ENCODE measurements around the gene TSPAN5. TPM values are rescaled to one million over a fixed set of nuclear protein-coding genes. Genes with fewer than 3 reads are reported as not detected.
"Not testable (repeated sequence)": the region's sequence is repeated elsewhere in the genome, so short reads cannot be mapped to it uniquely, and the experiment has no call there.

TSPAN5 gene
- total RNA-seq, 1 experiment from 2014 or later: 18.5 TPM

- no peak for DNase-seq (ENCODE audit: unreplicated experiment)
- intact Hi-C loops (cut with micrococcal nuclease): no loop called here
- Mint-ChIP-seq H3K4me3 (ENCODE audit: unreplicated experiment) (no peak overlapping the region), H3K27ac (ENCODE audit: low read depth, unreplicated experiment) (no peak overlapping the region), H3K36me3 (ENCODE audit: insufficient read depth, unreplicated experiment) (peaks cover 6% of the 10 kb centered on the region), H3K4me1 (ENCODE audit: insufficient read depth, unreplicated experiment) (peaks cover 6% of the 10 kb centered on the region), H3K27me3 (ENCODE audit: insufficient read depth, unreplicated experiment) (no peaks in the 10 kb centered on the region), H3K9me3 (ENCODE audit: unreplicated experiment) (no peaks in the 10 kb centered on the region)
- no peak for TF ChIP-seq CTCF (IDR thresholded peaks at IDR 0.05; ENCODE audit: unreplicated experiment)
- BruUV-seq (replicated peaks): no TSS peak
- ChIA-PET CTCF (interaction anchor here (0.6 to 1.2 kb wide), 5 partner anchors 10 to 456 kb away, joined by 3 to 5 read pairs (median 3); partner anchors contain the start of gene METAP1), POLR2A (interaction anchor here (2.7 kb wide), 1 partner anchor 12 kb away, joined by 10 read pairs; no protein-coding TSS in a partner anchor)
Measured at GRCh38 chr4:98539741-98540140, 118.7 kb downstream of the TSPAN5 start.

- CTCF ChIA-PET: interaction anchor here (0.6 to 1.2 kb wide), 4 partner anchors 10 to 456 kb away, joined by 3 to 5 read pairs (median 3); partner anchors contain the start of gene METAP1
- POLR2A ChIA-PET: interaction anchor here (2.7 kb wide), 1 partner anchor 11 kb away, joined by 10 read pairs; no protein-coding TSS in a partner anchor
- peaks cover 6% of the 10 kb centered on the region for H3K4me1 Mint-ChIP-seq (ENCODE audit: insufficient read depth, unreplicated experiment)
- H3K27ac Mint-ChIP-seq (ENCODE audit: low read depth, unreplicated experiment): no peak overlapping the region
- no TSS peak for BruUV-seq (replicated peaks)
- no peak for DNase-seq (ENCODE audit: unreplicated experiment)
- H3K27me3 Mint-ChIP-seq (ENCODE audit: insufficient read depth, unreplicated experiment): no peaks in the 10 kb centered on the region
- intact Hi-C loops (cut with micrococcal nuclease): no loop called here
- peaks cover 6% of the 10 kb centered on the region for H3K36me3 Mint-ChIP-seq (ENCODE audit: insufficient read depth, unreplicated experiment)
- no peak for TF ChIP-seq CTCF (IDR thresholded peaks at IDR 0.05; ENCODE audit: unreplicated experiment)
- H3K4me3 Mint-ChIP-seq (ENCODE audit: unreplicated experiment): no peak overlapping the region
- no peaks in the 10 kb centered on the region for H3K9me3 Mint-ChIP-seq (ENCODE audit: unreplicated experiment)
Measured at GRCh38 chr4:98539299-98539698, 119.1 kb downstream of the TSPAN5 start.

GRCh38 chr4:98536631-98537030 is 121.8 kb downstream of the TSPAN5 start:
- ChIA-PET POLR2A (no interaction called here), CTCF (interaction anchor here (0.6 to 0.9 kb wide), 2 partner anchors 69 to 626 kb away, joined by 3 to 4 read pairs; no protein-coding TSS in a partner anchor)
- BruUV-seq (replicated peaks): no TSS peak
- peaks cover 6% of the 10 kb centered on the region for H3K36me3 Mint-ChIP-seq (ENCODE audit: insufficient read depth, unreplicated experiment)
- intact Hi-C loops (cut with micrococcal nuclease): no loop called here
- H3K4me1 Mint-ChIP-seq (ENCODE audit: insufficient read depth, unreplicated experiment): peaks cover 6% of the 10 kb centered on the region
- H3K27me3 Mint-ChIP-seq (ENCODE audit: insufficient read depth, unreplicated experiment): no peaks in the 10 kb centered on the region
- H3K9me3 Mint-ChIP-seq (ENCODE audit: unreplicated experiment): no peaks in the 10 kb centered on the region
- H3K27ac Mint-ChIP-seq (ENCODE audit: low read depth, unreplicated experiment): no peak overlapping the region
- DNase-seq (ENCODE audit: unreplicated experiment): no peak
- no peak overlapping the region for H3K4me3 Mint-ChIP-seq (ENCODE audit: unreplicated experiment)
- no peak for TF ChIP-seq CTCF (IDR thresholded peaks at IDR 0.05; ENCODE audit: unreplicated experiment)

- H3K27me3 Mint-ChIP-seq (ENCODE audit: insufficient read depth, unreplicated experiment); CTCF ChIA-PET; H3K9me3 Mint-ChIP-seq (ENCODE audit: unreplicated experiment); BruUV-seq (replicated peaks); H3K4me3 Mint-ChIP-seq (ENCODE audit: unreplicated experiment); intact Hi-C loops (cut with micrococcal nuclease); H3K4me1 Mint-ChIP-seq (ENCODE audit: insufficient read depth, unreplicated experiment); H3K36me3 Mint-ChIP-seq (ENCODE audit: insufficient read depth, unreplicated experiment); DNase-seq (ENCODE audit: unreplicated experiment); H3K27ac Mint-ChIP-seq (ENCODE audit: low read depth, unreplicated experiment): not testable (repeated sequence)
- POLR2A ChIA-PET: interaction anchor here (0.6 kb wide), 1 partner anchor 1330 kb away, joined by 4 read pairs; no protein-coding TSS in a partner anchor
Measured at GRCh38 chr4:98534146-98534545, 124.3 kb downstream of the TSPAN5 start.

All from MCF 10A (cell line).